Amniotic epithelial cell (primary cell): Measurements from ENCODE around the gene GALC.

ENCODE experiments used
- DNase-seq: peaks from one replicate; pipeline ENCODE4 v3.0.0-alpha.2; 2010; ENCODE audit warnings: low read depth

GALC gene

GRCh38 chr14:87955501-87955900 is 37.5 kb downstream of the GALC start:
- DNase-seq, result no peak

- no peak for DNase-seq
Observed at GRCh38 chr14:87952307-87953094, 40.5 kb downstream of the GALC start.

- DNase-seq, result peak; percentile 49
Observed at GRCh38 chr14:87944987-87945604, 47.9 kb downstream of the GALC start.

- no peak for DNase-seq
Observed at GRCh38 chr14:87940894-87941293, 52.1 kb downstream of the GALC start.

GRCh38 chr14:87940382-87940781 is 52.6 kb downstream of the GALC start:
- no peak for DNase-seq

GRCh38 chr14:87935886-87936285 is 57.1 kb downstream of the GALC start:
- DNase-seq, result no peak

- DNase-seq, result no peak
Observed at GRCh38 chr14:87935081-87935828, 57.7 kb downstream of the GALC start.

GRCh38 chr14:87934185-87934584 is 58.8 kb downstream of the GALC start:
- peak; percentile 6 for DNase-seq

GRCh38 chr14:87916886-87917275 is 76.1 kb downstream of the GALC start:
- no peak for DNase-seq

- no peak for DNase-seq
Observed at GRCh38 chr14:87916103-87916885, 76.7 kb downstream of the GALC start.

- no peak for DNase-seq
Observed at GRCh38 chr14:87908550-87908949, 84.4 kb downstream of the GALC start.

- no peak for DNase-seq
Observed at GRCh38 chr14:87901652-87902051, 91.3 kb downstream of the GALC start.

- no peak for DNase-seq
Observed at GRCh38 chr14:87901236-87901635, 91.7 kb downstream of the GALC start.

GRCh38 chr14:87899228-87899627 is 93.8 kb downstream of the GALC start:
- no peak for DNase-seq

- no peak for DNase-seq
Observed at GRCh38 chr14:87898301-87898700, 94.7 kb downstream of the GALC start.

GRCh38 chr14:87896393-87897380 is 96.3 kb downstream of the GALC start:
- peak; percentile 41 for DNase-seq

GRCh38 chr14:87894920-87895319 is 98.1 kb downstream of the GALC start:
- DNase-seq, result no peak

- no peak for DNase-seq
Observed at GRCh38 chr14:87892763-87893162, 100.2 kb downstream of the GALC start.

GRCh38 chr14:87888136-87888999 is 104.6 kb downstream of the GALC start:
- DNase-seq, result no peak

GRCh38 chr14:87883750-87884149 is 109.2 kb downstream of the GALC start:
- DNase-seq, result no peak
